Sigmoid colon (tissue), 7 donors: ENCODE measurements around the gene HID1. TPM values are rescaled to one million over a fixed set of nuclear protein-coding genes. Genes with fewer than 3 reads are reported as not detected.

Experiments used
- DNase-seq: peaks from one replicate; pipeline ENCODE4 v3.0.0-alpha.2; 2019
- H3K27ac ChIP-seq, 4 donors: fragments of 200-600 bp; sonication (generic); one replicate each; pipeline ENCODE4 v1.5.1; 2016 to 2019; ENCODE audit warnings: mild to moderate bottlenecking in 1 of 4
- H3K27me3 ChIP-seq, 3 donors: fragments of 200-600 bp; sonication (generic); one replicate each; pipeline ENCODE4 v1.5.1; 2019; ENCODE audit warnings: mild to moderate bottlenecking in 1 of 3
- H3K36me3 ChIP-seq, 4 donors: fragments of 200-600 bp; sonication (generic); one replicate each; pipeline ENCODE4 v1.5.1; 2016 to 2019
- H3K4me1 ChIP-seq, 4 donors: fragments of 200-600 bp; sonication (generic); one replicate each; pipeline ENCODE4 v1.5.1; 2017 to 2019
- H3K4me3 ChIP-seq, 4 donors: fragments of 200-600 bp; sonication (generic); one replicate each; pipeline ENCODE4 v1.5.1; 2017 to 2019; ENCODE audit warnings: mild to moderate bottlenecking in 2 of 4, moderate library complexity in 1 of 4
- H3K9me3 ChIP-seq, 4 donors: fragments of 200-600 bp in 3 of 4; sonication (generic) in 3 of 4; one replicate each; pipeline versions ENCODE4 v1.5.1 to v1.6.1; 2013 to 2019
- CTCF ChIP-seq, 4 experiments: fragments of 450-650 bp in 3 of 4; fragments of 200-600 bp in 1 of 4; IDR thresholded peaks; one replicate each; pipeline ENCODE4 v1.5.1; 2016 to 2019; ENCODE audit warnings: antibody characterized with exemption in 4 of 4, mild to moderate bottlenecking in 3 of 4, moderate library complexity in 2 of 4
- EP300 ChIP-seq, 4 donors: sonication (generic); formaldehyde crosslinking; IDR thresholded peaks; one replicate each; pipeline ENCODE4 v1.6.1; 2017; ENCODE audit warnings: antibody characterized with exemption in 4 of 4
- POLR2A ChIP-seq, 2 donors: fragments of 450-650 bp; IDR thresholded peaks; one replicate each; pipeline ENCODE4 v1.6.1; 2016; ENCODE audit warnings: antibody characterized with exemption in 2 of 2, mild to moderate bottlenecking in 2 of 2, moderate library complexity in 2 of 2
- POLR2AphosphoS5 ChIP-seq, 4 donors: sonication (generic); formaldehyde crosslinking; IDR thresholded peaks; one replicate each; pipeline ENCODE4 v1.6.1; 2017; ENCODE audit warnings: antibody characterized with exemption in 4 of 4
- WGBS, 2 donors: extraction: QIAGEN DNeasy Blood & Tissue Kit; methylation state at CpG; one replicate each; pipeline ENCODE4 v1.1.7; 2013; 5-methylcytosine and 5-hydroxymethylcytosine counted together
- intact Hi-C: fragments of 100-400 bp; cut with DNase I; formaldehyde crosslinking; loops from one replicate; pipeline ENCODE4 v1.15.1; 2023
- polyA plus RNA-seq, 3 donors: library from polyadenylated mRNA; stranded (reverse); fragments of 200-250 nt; gene quantifications; one replicate each; pipeline ENCODE4 v1.2.3, GENCODE V29; 2013
- total RNA-seq, 4 donors: library from RNA; depleted of rRNA; stranded (reverse); fragments of >200 nt; gene quantifications; one replicate each; pipeline ENCODE4 v1.1.0, GENCODE V29; 2016
- donor health status: healthy with polysubstance abuse.
- donor health status: Bipolar disorder and iron deficiency.
- donor health status: healthy.

The HID1 gene
- total and polyA plus RNA-seq, 7 donors = 7.1 to 34.8 (median 21.6) TPM

GRCh38 chr17:74981979-74982662, 9.6 kb upstream of the HID1 start:
- Histone ChIP-seq H3K9me3 (no peaks in the 10 kb centered on the region), H3K27ac (peak overlapping the region; percentile 88 to 91 (median 88)), H3K36me3 (no peaks in the 10 kb centered on the region), H3K27me3 (no peaks in the 10 kb centered on the region), H3K4me1 (peaks cover 0 to 24% (median 18%) of the 10 kb centered on the region in 4 donors), H3K4me3 (peak overlapping the region; percentile 62 to 78 (median 64))
- intact Hi-C loops = no loop called here
- peak; percentile 85 for DNase-seq
- 0 to 1% methylated on average over 61 of the region's 61 CpGs for WGBS, 2 donors
- peak; percentile 55 to 78 (median 74) for TF ChIP-seq POLR2AphosphoS5 (IDR thresholded peaks at IDR 0.05)
- TF ChIP-seq CTCF (IDR thresholded peaks at IDR 0.05) = peak in 1 of 4 experiments; percentile 21
- TF ChIP-seq EP300 (IDR thresholded peaks at IDR 0.05) = no peak
- TF ChIP-seq POLR2A (IDR thresholded peaks at IDR 0.05) = peak in 1 of 2 donors; percentile 44

- intact Hi-C loops = no loop called here
- Histone ChIP-seq H3K36me3 (no peaks in the 10 kb centered on the region), H3K4me3 (peak overlapping the region; percentile 62 to 78 (median 64)), H3K27ac (peak overlapping the region; percentile 88 to 91 (median 88)), H3K9me3 (no peaks in the 10 kb centered on the region), H3K4me1 (peaks cover 0 to 19% (median 13%) of the 10 kb centered on the region in 4 donors), H3K27me3 (no peaks in the 10 kb centered on the region)
- no peak for TF ChIP-seq CTCF (IDR thresholded peaks at IDR 0.05)
- no peak for TF ChIP-seq POLR2AphosphoS5 (IDR thresholded peaks at IDR 0.05)
- TF ChIP-seq POLR2A (IDR thresholded peaks at IDR 0.05) = no peak
- TF ChIP-seq EP300 (IDR thresholded peaks at IDR 0.05) = no peak
- no peak for DNase-seq
- WGBS, 2 donors = 53 to 65% methylated on average over 16 of the region's 16 CpGs
Observed at GRCh38 chr17:74981318-74981978, 8.9 kb upstream of the HID1 start.

- Histone ChIP-seq H3K36me3 (no peaks in the 10 kb centered on the region), H3K9me3 (no peaks in the 10 kb centered on the region), H3K4me3 (no peak overlapping the region), H3K4me1 (peaks cover 0 to 19% (median 13%) of the 10 kb centered on the region in 4 donors), H3K27ac (no peak overlapping the region), H3K27me3 (no peaks in the 10 kb centered on the region)
- intact Hi-C loops = no loop called here
- WGBS, 2 donors = 86 to 87% methylated on average over 17 of the region's 17 CpGs
- no peak for DNase-seq
- TF ChIP-seq POLR2AphosphoS5 (IDR thresholded peaks at IDR 0.05) = no peak
- TF ChIP-seq EP300 (IDR thresholded peaks at IDR 0.05) = no peak
- no peak for TF ChIP-seq CTCF (IDR thresholded peaks at IDR 0.05)
- no peak for TF ChIP-seq POLR2A (IDR thresholded peaks at IDR 0.05)
Observed at GRCh38 chr17:74979408-74980146, 7.0 kb upstream of the HID1 start.

- intact Hi-C loops = no loop called here
- Histone ChIP-seq H3K4me3 (no peak overlapping the region), H3K9me3 (no peaks in the 10 kb centered on the region), H3K36me3 (no peaks in the 10 kb centered on the region), H3K27ac (no peak overlapping the region), H3K27me3 (peaks cover 0 to 6% (median 0%) of the 10 kb centered on the region in 3 donors), H3K4me1 (peaks cover 0 to 19% (median 13%) of the 10 kb centered on the region in 4 donors)
- 73 to 84% methylated on average over 3 of the region's 3 CpGs for WGBS, 2 donors
- TF ChIP-seq CTCF (IDR thresholded peaks at IDR 0.05) (no peak), EP300 (IDR thresholded peaks at IDR 0.05) (no peak), POLR2AphosphoS5 (IDR thresholded peaks at IDR 0.05) (no peak), POLR2A (IDR thresholded peaks at IDR 0.05) (no peak)
- no peak for DNase-seq
Observed at GRCh38 chr17:74978240-74978639, 5.7 kb upstream of the HID1 start.
